GM23338 (cell line): ENCODE results near the gene IGF2BP3. TPM values are rescaled to one million over a fixed set of nuclear protein-coding genes. Genes with fewer than 3 reads are reported as not detected.

ENCODE experiments used
- ATAC-seq: fragments of 200-7000 bp; cut with Tn5 transposase; 3 replicates; pipeline ENCODE4 v1.9.1; 2020
- DNase-seq: peaks from one replicate; pipeline ENCODE4 v3.0.0-alpha.2; 2015; ENCODE audit warnings: low spot score
- H2AFZ ChIP-seq: fragments of 200-600 bp; sonication (generic); 2 replicates; pipeline ENCODE4 v1.8.0; 2016; ENCODE audit warnings: antibody characterized with exemption, mild to moderate bottlenecking, moderate library complexity
- H3F3A ChIP-seq: fragments of 200-600 bp; sonication (generic); replicated peaks from 2 replicates; pipeline ENCODE4 v1.8.0; 2017; ENCODE audit warnings: antibody characterized with exemption, mixed run types, low read depth
- H3K27ac ChIP-seq: fragments of 200-600 bp; sonication (generic); 2 replicates; pipeline ENCODE4 v1.6.1; 2016; ENCODE audit warnings: low read depth
- H3K27me3 ChIP-seq: fragments of 200-600 bp; sonication (generic); 2 replicates; pipeline ENCODE4 v1.8.0; 2016; ENCODE audit warnings: mild to moderate bottlenecking, mixed run types, moderate library complexity; ENCODE audit not compliant: insufficient read depth
- H3K36me3 ChIP-seq: fragments of 200-600 bp; sonication (generic); 2 replicates; pipeline ENCODE4 v1.8.0; 2016; ENCODE audit warnings: mild to moderate bottlenecking; ENCODE audit not compliant: insufficient read depth
- H3K4me1 ChIP-seq: fragments of 200-600 bp; sonication (generic); 2 replicates; pipeline ENCODE4 v1.8.0; 2016; ENCODE audit warnings: mild to moderate bottlenecking, moderate library complexity; ENCODE audit not compliant: insufficient read depth
- H3K4me2 ChIP-seq: fragments of 200-600 bp; sonication (generic); 2 replicates; pipeline ENCODE4 v1.7.1; 2017; ENCODE audit warnings: mixed run types
- H3K4me3 ChIP-seq: fragments of 200-600 bp; sonication (generic); 2 replicates; pipeline ENCODE4 v1.6.1; 2016; ENCODE audit warnings: mixed run types
- H3K79me2 ChIP-seq: fragments of 200-600 bp; sonication (generic); replicated peaks from 2 replicates; pipeline ENCODE4 v1.8.0; 2017; ENCODE audit warnings: mild to moderate bottlenecking; ENCODE audit not compliant: insufficient read depth
- H3K9me2 ChIP-seq: fragments of 200-600 bp; sonication (generic); 2 replicates; pipeline ENCODE4 v1.8.0; 2017; ENCODE audit not compliant: insufficient read depth
- H4K20me1 ChIP-seq: fragments of 200-600 bp; sonication (generic); replicated peaks from 2 replicates; pipeline ENCODE4 v1.8.0; 2017; ENCODE audit warnings: mild to moderate bottlenecking; ENCODE audit not compliant: insufficient read depth
- H3K27ac Mint-ChIP-seq: 2 replicates; pipeline ENCODE4 v1.8.0; 2020; ENCODE audit warnings: inconsistent platforms, mild to moderate bottlenecking, moderate library complexity, mixed read lengths
- H3K27me3 Mint-ChIP-seq: 3 replicates; pipeline ENCODE4 v1.8.0; 2022; ENCODE audit warnings: low read depth, mild to moderate bottlenecking, moderate library complexity, mixed read lengths, inconsistent platforms; ENCODE audit not compliant: insufficient read depth, poor library complexity
- H3K36me3 Mint-ChIP-seq: 3 replicates; pipeline ENCODE4 v1.8.0; 2021; ENCODE audit warnings: low read depth, mild to moderate bottlenecking, inconsistent platforms, moderate library complexity, mixed read lengths
- H3K4me1 Mint-ChIP-seq: 3 replicates; pipeline ENCODE4 v1.8.0; 2020; ENCODE audit warnings: mild to moderate bottlenecking, inconsistent platforms, mixed read lengths
- H3K4me3 Mint-ChIP-seq: 3 replicates; pipeline ENCODE4 v1.8.0; 2021; ENCODE audit warnings: moderate library complexity, mild to moderate bottlenecking, inconsistent platforms, mixed read lengths
- H3K9me3 Mint-ChIP-seq: 3 replicates; pipeline ENCODE4 v1.8.0; 2020; ENCODE audit warnings: moderate library complexity, mild to moderate bottlenecking, inconsistent platforms, mixed read lengths
- CREB1 ChIP-seq: fragments of 250-450 bp; sonication (Bioruptor Pico); IDR thresholded peaks from 2 replicates; pipeline ENCODE4 v1.5.0; 2020; ENCODE audit warnings: low read depth, mild to moderate bottlenecking, moderate library complexity
- CTCF ChIP-seq, 2 experiments: fragments of 200-600 bp in 1 of 2; sonication (generic) in 1 of 2; conservative IDR thresholded peaks; 2 replicates each; pipeline versions ENCODE4 v1.5.1 to v1.6.1; 2016 to 2017; ENCODE audit warnings: antibody characterized with exemption in 2 of 2, low read depth in 2 of 2, mild to moderate bottlenecking in 2 of 2, moderate library complexity in 1 of 2
- ETS1 ChIP-seq: IDR thresholded peaks from 2 replicates; pipeline ENCODE4 v1.6.1; 2016; ENCODE audit warnings: antibody characterized with exemption
- EZH2 ChIP-seq: fragments of 200-600 bp; sonication (generic); IDR thresholded peaks from one replicate; pipeline ENCODE4 v1.8.0; 2017; ENCODE audit warnings: antibody characterized with exemption, mild to moderate bottlenecking, low read depth; ENCODE audit not compliant: unreplicated experiment
- EZH2phosphoT487 ChIP-seq: fragments of 200-600 bp; sonication (generic); IDR thresholded peaks from one replicate; pipeline ENCODE4 v1.8.1; 2018; ENCODE audit warnings: antibody characterized with exemption; ENCODE audit not compliant: unreplicated experiment
- JUNB ChIP-seq: IDR thresholded peaks from one replicate; pipeline ENCODE4 v1.6.1; 2016; ENCODE audit warnings: antibody characterized with exemption; ENCODE audit not compliant: unreplicated experiment
- NANOG ChIP-seq: IDR thresholded peaks from 2 replicates; pipeline ENCODE4 v1.6.1; 2016; ENCODE audit warnings: antibody characterized with exemption, borderline replicate concordance
- POLR2AphosphoS5 ChIP-seq: IDR thresholded peaks from 2 replicates; pipeline ENCODE4 v1.6.1; 2016; ENCODE audit warnings: antibody characterized with exemption, low read depth
- STAT1 ChIP-seq: IDR thresholded peaks from one replicate; pipeline ENCODE4 v1.6.1; 2016; ENCODE audit warnings: antibody characterized with exemption; ENCODE audit not compliant: unreplicated experiment
- ZNF114 ChIP-seq: fragments of 250-450 bp; sonication (Bioruptor Pico); IDR thresholded peaks from 2 replicates; pipeline ENCODE4 v1.5.0; 2020; ENCODE audit warnings: mild to moderate bottlenecking, moderate library complexity
- ZNF331 ChIP-seq: fragments of 250-450 bp; sonication (Bioruptor Pico); IDR thresholded peaks from 2 replicates; pipeline ENCODE4 v1.5.0; 2020; ENCODE audit warnings: low read depth, mild to moderate bottlenecking, moderate library complexity
- ZNF462 ChIP-seq: fragments of 250-450 bp; sonication (Bioruptor Pico); IDR thresholded peaks from 2 replicates; pipeline ENCODE4 v1.5.0; 2020; ENCODE audit warnings: mild to moderate bottlenecking, moderate library complexity
- polyA plus RNA-seq: library from polyadenylated mRNA; unstranded; fragments of >200 nt; fragmentation: Nextera tagmentation; extraction: Ambion mirVana; gene quantifications from 2 replicates; pipeline ENCODE4 v1.2.1, GENCODE V29; 2016
- total RNA-seq: library from RNA; depleted of rRNA; stranded (reverse); fragments of >200 nt; shearing (Covaris generic); gene quantifications from 2 replicates; pipeline ENCODE4 v1.2.3, GENCODE V29; 2014
- TF ChIP-seq, protein P1 (sequence below): IDR thresholded peaks from one replicate; pipeline ENCODE4 v1.6.1; 2018; ENCODE audit warnings: antibody characterized with exemption; ENCODE audit not compliant: unreplicated experiment

The IGF2BP3 gene
- total and polyA plus RNA-seq, 2 experiments from 2014 or later: 52.0 to 183 TPM

DNA sequence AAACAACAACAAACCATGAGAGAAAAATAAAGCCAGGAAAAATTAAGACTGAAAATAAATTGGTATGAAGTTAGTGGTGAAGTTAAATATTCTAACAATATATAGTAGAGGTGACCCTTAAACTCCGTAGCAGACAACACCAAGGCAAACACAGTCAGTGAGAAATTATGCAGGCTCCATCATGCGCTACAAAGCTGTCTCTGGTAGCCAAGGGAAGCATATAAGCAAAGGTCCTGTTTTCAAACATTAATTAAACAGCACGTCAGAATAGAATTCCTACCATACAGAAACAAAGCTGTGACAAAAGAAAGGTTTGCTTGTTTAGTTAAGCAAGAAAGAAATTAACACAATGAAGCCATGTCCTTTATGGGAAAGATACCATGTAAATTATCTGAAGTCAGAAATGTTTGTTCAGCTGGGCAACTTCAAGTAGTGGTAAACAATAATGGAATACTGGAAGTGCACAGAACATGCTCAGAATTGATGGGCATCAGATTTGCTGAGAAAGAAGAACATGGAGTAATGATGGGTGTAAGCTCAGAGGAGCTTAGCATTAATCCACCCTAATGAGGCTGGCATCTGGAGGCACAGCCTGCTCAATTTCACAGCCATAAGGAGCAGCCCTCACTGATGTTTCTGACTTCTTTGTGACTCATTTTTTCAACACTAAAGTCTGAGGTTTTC is 75.7 kb downstream of the IGF2BP3 start:
- no peak for TF ChIP-seq ETS1
- no peak for TF ChIP-seq ZNF331 (CRISPR knock-in tag)
- no peak for TF ChIP-seq POLR2AphosphoS5
- no peak for TF ChIP-seq CTCF (conservative IDR thresholded peaks at IDR 0.05; ENCODE audit: low read depth in 2 of 2)
- TF ChIP-seq ZNF114 (CRISPR knock-in tag): no peak
- TF ChIP-seq, protein P1, sequence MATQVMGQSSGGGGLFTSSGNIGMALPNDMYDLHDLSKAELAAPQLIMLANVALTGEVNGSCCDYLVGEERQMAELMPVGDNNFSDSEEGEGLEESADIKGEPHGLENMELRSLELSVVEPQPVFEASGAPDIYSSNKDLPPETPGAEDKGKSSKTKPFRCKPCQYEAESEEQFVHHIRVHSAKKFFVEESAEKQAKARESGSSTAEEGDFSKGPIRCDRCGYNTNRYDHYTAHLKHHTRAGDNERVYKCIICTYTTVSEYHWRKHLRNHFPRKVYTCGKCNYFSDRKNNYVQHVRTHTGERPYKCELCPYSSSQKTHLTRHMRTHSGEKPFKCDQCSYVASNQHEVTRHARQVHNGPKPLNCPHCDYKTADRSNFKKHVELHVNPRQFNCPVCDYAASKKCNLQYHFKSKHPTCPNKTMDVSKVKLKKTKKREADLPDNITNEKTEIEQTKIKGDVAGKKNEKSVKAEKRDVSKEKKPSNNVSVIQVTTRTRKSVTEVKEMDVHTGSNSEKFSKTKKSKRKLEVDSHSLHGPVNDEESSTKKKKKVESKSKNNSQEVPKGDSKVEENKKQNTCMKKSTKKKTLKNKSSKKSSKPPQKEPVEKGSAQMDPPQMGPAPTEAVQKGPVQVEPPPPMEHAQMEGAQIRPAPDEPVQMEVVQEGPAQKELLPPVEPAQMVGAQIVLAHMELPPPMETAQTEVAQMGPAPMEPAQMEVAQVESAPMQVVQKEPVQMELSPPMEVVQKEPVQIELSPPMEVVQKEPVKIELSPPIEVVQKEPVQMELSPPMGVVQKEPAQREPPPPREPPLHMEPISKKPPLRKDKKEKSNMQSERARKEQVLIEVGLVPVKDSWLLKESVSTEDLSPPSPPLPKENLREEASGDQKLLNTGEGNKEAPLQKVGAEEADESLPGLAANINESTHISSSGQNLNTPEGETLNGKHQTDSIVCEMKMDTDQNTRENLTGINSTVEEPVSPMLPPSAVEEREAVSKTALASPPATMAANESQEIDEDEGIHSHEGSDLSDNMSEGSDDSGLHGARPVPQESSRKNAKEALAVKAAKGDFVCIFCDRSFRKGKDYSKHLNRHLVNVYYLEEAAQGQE: no peak
- no peak for TF ChIP-seq CREB1 (CRISPR knock-in tag)
- no peak for TF ChIP-seq EZH2phosphoT487
- no peak for TF ChIP-seq STAT1
- no peak for TF ChIP-seq EZH2
- TF ChIP-seq ZNF462 (CRISPR knock-in tag): no peak
- TF ChIP-seq NANOG: no peak
- TF ChIP-seq JUNB: no peak
- Histone ChIP-seq H3K4me1 (0 out of 2 replicates have a peak, but pooled peaks cover 4% of the 10 kb centered on the region), H2AFZ (no peak overlapping the region), H3K4me3 (no peak overlapping the region), H3K79me2 (peaks cover 99% of the 10 kb centered on the region), H3K27ac (peak overlapping the region; percentile 41; the same call in 1 of the 2 replicates), H3F3A (peaks cover 17% of the 10 kb centered on the region; the same call in 1 of the 2 replicates), H4K20me1 (peaks cover 52% of the 10 kb centered on the region), H3K36me3 (peaks cover 11% of the 10 kb centered on the region), H3K27me3 (no peaks in the 10 kb centered on the region), H3K4me2 (no peak overlapping the region), H3K9me2 (no peaks in the 10 kb centered on the region)
- Mint-ChIP-seq H3K9me3 (no peaks in the 10 kb centered on the region; the same call in 2 of the 3 replicates), H3K36me3 (peaks cover 54% of the 10 kb centered on the region), H3K4me1 (peaks cover 6% of the 10 kb centered on the region; the same call in 2 of the 3 replicates), H3K27me3 (peaks cover 2% of the 10 kb centered on the region), H3K27ac (no peak overlapping the region), H3K4me3 (no peak overlapping the region)
- ATAC-seq: no peak
- DNase-seq: no peak
